GM19193 (cell line): ENCODE results near the gene TTC12.

Source experiments
- POLR2A ChIP-seq: IDR thresholded peaks from 4 replicates; pipeline ENCODE4 v1.6.1; 2011; ENCODE audit not compliant: insufficient read depth, insufficient read length; ENCODE audit errors: extremely low read depth

TTC12 gene

DNA sequence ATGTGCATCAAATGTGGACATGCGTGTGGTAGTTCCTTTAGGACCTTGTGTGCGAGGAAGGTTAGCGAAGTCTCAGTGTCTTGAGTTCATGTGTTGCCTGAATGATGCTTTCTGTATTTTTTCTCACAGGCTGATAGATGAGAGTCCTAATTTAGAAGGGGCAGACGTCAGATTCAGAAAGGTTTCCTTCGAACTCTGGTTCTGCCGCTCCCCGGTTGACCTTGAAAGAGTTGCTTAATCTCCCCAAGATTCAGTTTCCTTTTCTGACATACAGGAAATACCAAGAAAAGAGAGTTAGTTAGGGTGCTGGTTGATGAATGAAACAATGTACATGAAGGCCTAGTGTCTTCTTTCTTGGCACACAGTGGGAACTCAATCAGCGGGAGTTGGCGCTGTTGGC is 35.9 kb upstream of the TTC12 start:
- no peak for TF ChIP-seq POLR2A

DNA sequence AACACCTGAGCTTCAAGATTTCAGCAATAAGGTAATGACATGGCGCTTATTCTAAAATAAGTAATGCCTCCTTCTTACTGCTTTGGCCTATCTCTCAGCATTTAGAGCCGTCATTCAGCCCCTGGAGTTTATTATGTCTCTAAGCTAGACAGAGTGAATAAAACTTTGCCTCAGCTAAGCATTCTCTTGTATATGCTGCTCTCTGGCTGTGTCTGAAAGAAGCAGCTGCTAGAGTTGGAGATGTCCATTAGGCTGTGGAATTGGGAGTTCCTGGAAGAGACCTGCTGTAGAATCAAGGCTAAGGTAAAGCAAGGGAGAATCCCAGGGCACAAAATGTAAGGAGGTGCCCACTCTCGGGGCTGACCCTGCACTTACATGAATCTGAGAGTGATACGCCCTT is 35.5 kb upstream of the TTC12 start:
- TF ChIP-seq POLR2A = no peak

DNA sequence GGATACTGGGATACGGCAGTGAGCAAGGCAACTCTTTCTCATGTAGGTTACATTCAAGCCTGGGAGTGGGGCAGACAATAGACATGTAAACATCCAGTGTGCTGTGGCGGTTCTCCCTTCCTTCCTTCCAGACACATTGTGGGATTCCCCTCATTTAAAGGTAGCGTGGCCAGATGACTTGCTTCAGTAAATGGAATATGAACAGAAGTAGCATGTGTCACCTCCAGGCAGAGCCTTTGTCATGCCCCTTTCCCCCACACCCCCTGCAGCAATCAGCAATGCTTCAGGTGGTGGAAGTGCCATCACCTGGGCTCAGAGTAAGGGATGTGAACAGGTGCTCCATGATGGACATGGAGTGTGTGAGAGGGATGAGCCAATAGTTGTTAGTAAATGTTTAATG is 34.8 kb upstream of the TTC12 start:
- no peak for TF ChIP-seq POLR2A

DNA sequence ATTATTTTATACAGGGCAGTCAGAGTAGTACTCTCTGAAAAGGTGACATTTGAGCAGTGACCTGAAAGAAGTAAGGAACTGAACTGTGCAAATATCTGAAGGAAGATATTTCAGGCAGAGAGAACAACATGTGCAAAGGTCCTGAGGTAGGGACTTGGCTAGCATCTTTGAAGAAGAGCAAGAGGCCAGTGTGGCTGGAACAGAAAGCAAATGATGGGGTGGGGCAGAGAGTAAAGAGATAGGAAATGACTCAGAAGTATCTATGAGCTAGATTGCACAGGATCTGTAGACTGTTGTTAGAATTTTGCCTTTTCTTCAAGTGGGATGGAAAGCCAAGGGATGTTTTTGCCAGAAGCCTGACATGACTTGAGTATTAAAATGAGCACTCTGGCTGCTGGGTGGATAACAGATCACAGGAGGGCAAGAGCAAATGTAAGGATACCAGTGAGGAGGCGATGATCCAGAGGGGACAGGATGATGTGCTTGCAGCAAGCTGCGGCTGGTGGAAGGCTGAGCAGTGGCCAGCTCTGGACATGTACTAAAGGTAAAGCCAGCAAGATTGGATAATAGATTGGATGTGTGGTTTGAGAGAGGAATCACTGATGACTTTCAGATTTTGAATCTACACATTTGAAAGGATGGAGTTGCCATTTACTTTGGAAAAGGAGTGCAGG is 33.2 kb upstream of the TTC12 start:
- no peak for TF ChIP-seq POLR2A

DNA sequence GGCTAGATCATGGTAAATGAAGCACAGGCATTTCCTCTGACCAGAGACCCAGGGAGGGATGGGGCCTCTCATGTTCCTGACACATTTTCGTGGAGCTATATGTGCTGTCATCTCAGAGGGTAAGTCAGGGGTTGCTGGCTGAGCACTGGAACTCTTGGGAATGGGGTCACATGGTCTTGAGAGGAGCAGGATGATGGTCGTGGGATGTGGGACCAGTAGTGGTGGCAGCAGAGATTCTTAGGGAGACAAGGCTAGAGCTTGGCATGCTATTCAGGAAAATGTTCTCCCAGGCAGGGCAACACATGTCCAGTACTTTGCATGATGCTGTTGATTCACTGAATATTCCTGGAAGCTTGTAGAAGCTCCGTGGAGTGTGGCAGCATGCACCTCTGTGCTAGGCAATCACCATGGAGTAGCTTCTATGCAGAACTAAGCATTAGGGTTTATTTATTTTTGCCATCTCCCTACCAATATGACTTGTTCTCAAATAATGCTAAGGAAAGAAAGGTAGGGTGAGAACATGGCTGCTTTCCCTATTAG is 31.4 kb upstream of the TTC12 start:
- no peak for TF ChIP-seq POLR2A

DNA sequence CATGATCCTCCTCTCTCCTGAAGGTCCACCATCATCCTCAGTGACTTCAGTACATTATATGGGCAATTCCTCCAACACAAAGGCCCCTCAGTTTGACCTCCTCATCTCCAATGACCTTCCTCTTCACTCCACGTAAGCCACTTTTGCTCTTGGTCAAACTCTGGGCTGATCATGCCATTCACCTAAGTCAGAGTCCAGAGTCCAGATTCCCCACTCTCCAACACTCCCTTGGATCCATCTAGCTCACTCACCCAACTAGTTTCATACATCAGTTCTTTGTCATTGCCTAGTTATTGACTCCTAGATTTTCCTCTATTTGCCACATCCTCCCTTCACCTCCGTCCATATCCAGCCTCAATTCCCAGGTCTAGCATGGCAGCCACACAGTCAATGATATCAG is 30.5 kb upstream of the TTC12 start:
- no peak for TF ChIP-seq POLR2A

DNA sequence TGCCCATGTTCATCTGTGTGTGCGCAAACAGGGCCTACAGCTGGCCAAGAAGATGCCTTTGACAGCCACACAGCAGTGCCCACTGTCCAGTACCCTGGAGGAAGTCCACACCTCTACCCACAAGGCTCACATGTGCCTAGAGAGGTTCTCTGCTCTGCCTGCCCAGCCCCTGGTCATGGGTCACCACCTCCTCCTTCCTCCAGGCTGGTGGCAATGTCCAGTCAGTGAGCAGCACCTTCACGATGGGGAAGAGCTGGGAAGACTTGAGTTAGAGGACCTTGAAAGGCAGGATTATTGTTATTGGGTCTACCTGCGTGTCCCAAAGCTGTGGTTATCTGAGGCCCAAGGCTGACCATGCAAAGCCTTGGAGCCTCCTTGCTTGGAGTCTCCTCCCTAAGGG is 28.4 kb upstream of the TTC12 start:
- no peak for TF ChIP-seq POLR2A

DNA sequence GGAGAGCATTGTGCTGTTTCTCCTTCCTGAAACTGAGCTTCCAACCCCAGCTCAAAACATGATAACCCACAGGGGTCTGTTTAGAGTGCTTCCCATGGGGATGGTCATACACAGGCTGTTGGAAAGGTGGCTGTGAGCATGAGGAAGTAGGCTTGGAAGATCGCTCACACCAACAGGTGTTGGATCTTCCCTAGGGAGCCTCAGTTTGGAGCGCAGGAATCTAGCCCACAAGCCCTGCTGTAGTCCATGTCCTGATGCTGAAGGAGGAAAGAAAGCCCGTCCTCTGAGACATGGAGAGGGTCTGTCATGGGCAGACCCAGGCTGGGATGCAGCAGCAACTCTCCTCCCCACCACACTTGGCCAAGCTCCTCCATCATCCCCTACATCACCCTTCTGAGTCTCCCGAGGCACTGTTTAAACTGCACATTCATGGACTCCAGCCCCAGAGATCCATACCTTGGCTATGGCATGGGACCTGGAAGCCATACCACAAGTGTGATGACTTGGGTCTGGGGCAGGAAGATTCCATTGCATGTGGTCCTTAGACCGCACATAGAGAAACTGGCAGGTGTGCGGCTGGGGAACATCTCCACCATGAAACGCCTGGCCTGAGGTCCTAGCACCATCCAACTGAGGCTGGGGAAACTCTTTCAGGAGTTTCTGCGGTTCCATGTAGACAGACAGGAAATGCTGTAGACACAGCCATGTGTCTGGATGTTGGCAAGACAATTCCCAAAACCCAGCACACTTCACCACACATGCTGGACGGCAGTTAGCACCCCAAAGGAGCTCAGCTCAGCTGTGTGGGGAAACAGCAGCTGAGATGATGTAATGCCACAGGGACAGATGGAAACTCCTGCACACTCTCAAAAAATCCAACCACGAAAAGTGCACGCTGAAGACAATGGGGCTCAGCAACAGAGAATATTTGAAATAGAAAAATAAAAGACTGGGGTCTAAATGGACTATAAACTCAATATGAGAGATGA is 27.6 kb upstream of the TTC12 start:
- TF ChIP-seq POLR2A = no peak

DNA sequence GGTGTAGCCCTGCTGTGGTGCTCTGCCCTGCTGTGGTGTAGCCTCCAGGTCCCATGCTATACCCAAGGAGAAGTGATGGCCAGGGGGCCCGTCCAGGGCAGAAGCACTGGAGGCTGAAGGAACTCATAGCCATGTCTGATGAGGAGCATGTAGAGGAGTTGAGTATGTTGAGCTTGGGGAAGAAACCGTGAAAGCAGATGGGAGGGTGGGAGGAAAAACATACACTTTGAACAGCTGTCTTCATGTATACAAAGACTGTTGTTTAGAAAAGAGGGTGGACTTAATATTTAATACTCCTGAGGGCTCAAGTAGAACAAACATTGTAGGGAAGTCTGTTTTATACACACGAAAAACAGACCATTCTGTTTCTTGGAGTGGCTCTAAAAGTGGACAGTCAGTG is 26.6 kb upstream of the TTC12 start:
- TF ChIP-seq POLR2A = no peak

DNA sequence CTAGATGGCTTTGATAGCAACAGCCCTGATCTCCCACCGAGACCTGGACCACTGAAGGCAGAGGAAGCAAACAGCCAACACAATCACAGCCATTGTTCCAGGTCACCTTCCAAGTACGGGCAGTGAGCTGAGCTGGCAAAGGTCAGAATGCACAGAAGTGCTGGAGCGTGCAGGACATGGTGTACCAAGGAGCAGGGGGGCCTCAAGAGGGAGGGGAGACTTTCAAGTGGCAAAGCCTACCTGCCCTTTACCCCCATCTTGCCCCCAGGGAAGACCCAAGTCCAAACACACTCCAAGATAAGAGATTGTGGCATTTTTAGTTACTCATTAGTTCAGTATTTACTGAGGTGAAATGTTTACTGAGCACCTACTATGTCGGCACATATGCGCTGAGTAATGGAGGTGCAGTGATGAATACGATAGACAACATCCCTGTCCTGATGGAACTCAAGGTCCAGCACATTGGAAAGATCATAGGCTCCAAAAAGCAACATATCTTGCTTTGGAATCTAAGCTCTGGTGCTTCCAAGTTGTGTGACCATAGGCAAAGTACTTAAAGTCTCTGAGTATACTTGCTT is 26.0 kb upstream of the TTC12 start:
- TF ChIP-seq POLR2A = no peak

DNA sequence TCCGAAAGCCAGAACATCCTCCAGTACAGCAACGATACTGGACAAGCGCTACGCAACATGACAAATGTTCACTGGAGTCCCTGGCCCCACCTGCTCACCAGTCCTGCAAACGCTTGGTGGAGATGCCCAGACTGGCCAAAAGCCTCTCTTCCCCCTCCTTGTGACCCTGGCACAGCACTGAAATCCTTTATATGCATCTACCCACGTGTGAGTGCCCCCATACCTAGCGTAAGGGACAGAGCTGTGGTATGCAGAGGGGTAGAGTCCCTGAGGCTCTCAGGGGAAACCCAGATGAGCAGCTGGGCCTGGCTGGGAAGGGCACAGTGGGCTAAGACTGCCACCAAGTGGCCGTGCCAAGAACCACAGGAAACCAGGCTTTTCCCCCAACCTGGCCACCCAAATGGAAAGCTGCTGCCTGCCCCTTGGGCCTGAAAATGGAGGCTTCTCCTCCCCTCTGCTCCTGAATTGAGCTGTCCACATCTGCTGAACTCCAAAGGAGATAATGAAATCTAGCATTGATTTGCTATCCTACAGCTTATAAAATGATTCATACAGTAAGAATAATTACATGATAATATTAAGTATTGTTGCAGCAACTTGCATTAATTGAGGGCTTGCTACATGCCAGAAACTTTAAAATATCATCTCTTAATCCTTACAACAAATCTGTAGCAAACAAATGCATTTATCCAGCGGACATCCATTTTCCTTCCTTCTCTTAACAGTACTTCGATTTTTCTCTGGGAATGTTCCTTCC is 24.8 kb upstream of the TTC12 start:
- no peak for TF ChIP-seq POLR2A

DNA sequence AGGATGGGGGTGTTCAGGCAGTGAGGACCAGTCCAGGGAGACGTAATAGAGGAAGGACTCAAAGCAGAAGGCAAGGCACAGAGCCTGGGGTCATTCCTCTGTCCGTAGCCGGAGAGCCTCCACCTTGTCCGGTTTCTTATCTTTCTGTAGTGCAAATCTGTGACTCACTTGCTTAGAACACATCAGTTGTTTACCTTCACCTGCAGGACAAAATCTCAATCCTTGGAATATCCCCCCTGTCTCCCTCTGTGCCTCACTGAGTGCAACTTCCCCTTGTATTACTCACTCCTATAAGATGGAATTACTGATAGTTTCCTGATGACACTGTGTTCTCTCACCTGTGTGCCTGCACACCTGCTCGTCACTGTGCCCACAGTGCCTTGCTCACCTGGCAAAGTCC is 20.4 kb upstream of the TTC12 start:
- no peak for TF ChIP-seq POLR2A

DNA sequence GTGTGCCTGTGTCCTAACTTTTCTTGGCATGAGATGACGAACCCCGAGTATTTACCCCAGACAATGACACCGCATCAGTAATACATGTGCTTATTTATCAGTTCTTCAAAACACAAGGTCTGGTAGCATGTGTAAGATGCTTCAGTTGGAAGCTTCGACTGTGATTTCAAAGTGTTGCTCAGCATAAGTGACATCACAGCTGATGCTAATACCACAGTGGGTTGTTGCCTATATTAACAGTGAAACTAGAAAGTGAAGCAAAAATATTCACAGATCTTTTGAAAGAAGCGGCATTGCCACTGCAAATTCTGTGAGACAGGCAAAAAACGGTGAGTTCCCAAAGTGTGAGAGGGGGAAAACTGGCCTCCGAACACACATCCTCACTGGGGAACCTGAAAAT is 18.4 kb upstream of the TTC12 start:
- no peak for TF ChIP-seq POLR2A

DNA sequence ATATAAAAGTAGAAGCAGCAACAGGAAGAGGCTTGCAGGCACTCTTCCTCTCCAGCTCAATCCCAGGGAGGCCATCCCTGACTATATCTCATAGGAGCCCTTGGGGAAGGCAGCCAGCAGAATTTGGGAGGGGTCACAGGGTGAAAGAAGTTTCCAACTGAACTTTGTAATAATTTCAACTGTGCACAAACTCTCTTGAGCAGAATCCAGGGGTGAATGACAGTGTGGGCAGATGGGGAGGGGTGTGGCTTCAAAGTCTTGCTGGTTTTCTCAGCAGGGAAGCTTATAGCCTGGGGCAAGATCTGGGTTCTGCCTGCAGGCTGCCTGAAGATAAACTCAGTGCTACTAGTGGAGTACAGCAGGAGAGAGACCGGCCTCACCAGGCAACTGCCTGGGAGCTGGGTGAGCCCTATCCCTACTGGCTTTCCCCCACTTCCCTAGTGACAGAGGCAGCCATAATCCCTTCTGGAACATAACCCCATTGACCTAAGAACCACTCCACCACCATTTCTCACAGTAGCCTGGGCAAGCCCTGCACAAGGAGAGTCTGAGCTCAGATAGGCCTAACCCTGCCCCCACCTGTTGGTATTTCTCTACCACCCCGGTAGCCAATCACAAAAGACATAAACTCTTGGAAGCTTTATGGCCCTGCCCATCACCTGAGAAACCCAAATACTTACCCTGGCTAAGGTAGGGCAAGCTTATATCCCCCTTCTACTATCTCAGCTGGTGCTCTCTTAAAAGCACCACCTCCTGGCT is 17.8 kb upstream of the TTC12 start:
- TF ChIP-seq POLR2A = no peak
